ENCODE measurements around the gene SIAH3. TPM values are rescaled to one million over a fixed set of nuclear protein-coding genes. Genes with fewer than 3 reads are reported as not detected.

The SIAH3 gene
- total RNA-seq, 2 donors from 2014 or later, result 0.06 TPM; not detected in 1

- no peak overlapping the region for H3K4me3 ChIP-seq
- TF ChIP-seq POLR2A (IDR thresholded peaks at IDR 0.05), result no peak
- TF ChIP-seq, protein P1, sequence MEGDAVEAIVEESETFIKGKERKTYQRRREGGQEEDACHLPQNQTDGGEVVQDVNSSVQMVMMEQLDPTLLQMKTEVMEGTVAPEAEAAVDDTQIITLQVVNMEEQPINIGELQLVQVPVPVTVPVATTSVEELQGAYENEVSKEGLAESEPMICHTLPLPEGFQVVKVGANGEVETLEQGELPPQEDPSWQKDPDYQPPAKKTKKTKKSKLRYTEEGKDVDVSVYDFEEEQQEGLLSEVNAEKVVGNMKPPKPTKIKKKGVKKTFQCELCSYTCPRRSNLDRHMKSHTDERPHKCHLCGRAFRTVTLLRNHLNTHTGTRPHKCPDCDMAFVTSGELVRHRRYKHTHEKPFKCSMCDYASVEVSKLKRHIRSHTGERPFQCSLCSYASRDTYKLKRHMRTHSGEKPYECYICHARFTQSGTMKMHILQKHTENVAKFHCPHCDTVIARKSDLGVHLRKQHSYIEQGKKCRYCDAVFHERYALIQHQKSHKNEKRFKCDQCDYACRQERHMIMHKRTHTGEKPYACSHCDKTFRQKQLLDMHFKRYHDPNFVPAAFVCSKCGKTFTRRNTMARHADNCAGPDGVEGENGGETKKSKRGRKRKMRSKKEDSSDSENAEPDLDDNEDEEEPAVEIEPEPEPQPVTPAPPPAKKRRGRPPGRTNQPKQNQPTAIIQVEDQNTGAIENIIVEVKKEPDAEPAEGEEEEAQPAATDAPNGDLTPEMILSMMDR (IDR thresholded peaks at IDR 0.05), result no peak
- TF ChIP-seq POLR2AphosphoS5 (IDR thresholded peaks at IDR 0.05), result no peak
- H3K9me3 ChIP-seq, result no peaks in the 10 kb centered on the region
- no peaks in the 10 kb centered on the region for H3K36me3 ChIP-seq
- no peak overlapping the region for H3K27ac ChIP-seq
- 70% methylated on average over 2 of the region's 2 CpGs for WGBS
- no peaks in the 10 kb centered on the region for H3K4me1 ChIP-seq (replicated peaks)
- intact Hi-C loops (cut with DNase I), result no loop called here
- no peaks in the 10 kb centered on the region for H3K27me3 ChIP-seq (replicated peaks; ENCODE audit: insufficient read depth)
- DNase-seq (ENCODE audit: low spot score), result no peak
These were observed 33.7 kb downstream of the SIAH3 start for GRCh38 chr13:45817833-45818232.

- Histone ChIP-seq H3K36me3 (no peaks in the 10 kb centered on the region), H3K4me3 (no peak overlapping the region), H3K4me1 (replicated peaks) (no peaks in the 10 kb centered on the region), H3K27me3 (replicated peaks; ENCODE audit: insufficient read depth) (no peaks in the 10 kb centered on the region), H3K27ac (no peak overlapping the region), H3K9me3 (no peaks in the 10 kb centered on the region)
- intact Hi-C loops (cut with DNase I), result no loop called here
- no peak for TF ChIP-seq POLR2AphosphoS5 (IDR thresholded peaks at IDR 0.05)
- TF ChIP-seq, protein P1 (IDR thresholded peaks at IDR 0.05), result no peak
- TF ChIP-seq POLR2A (IDR thresholded peaks at IDR 0.05), result no peak
- WGBS, result 78% methylated on average over 6 of the region's 6 CpGs
- DNase-seq (ENCODE audit: low spot score), result no peak
These were observed 35.1 kb downstream of the SIAH3 start for GRCh38 chr13:45816427-45816826.

GRCh38 chr13:45812695-45813372 lies 38.7 kb downstream of the SIAH3 start:
- H3K27me3 ChIP-seq (replicated peaks; ENCODE audit: insufficient read depth), result no peaks in the 10 kb centered on the region
- H3K4me3 ChIP-seq, result no peak overlapping the region
- TF ChIP-seq, protein P1 (IDR thresholded peaks at IDR 0.05), result no peak
- no peak for TF ChIP-seq POLR2AphosphoS5 (IDR thresholded peaks at IDR 0.05)
- no peak for TF ChIP-seq POLR2A (IDR thresholded peaks at IDR 0.05)
- no peak for DNase-seq (ENCODE audit: low spot score)
- WGBS, result 59% methylated on average over 6 of the region's 6 CpGs
- no peaks in the 10 kb centered on the region for H3K4me1 ChIP-seq (replicated peaks)
- no peak overlapping the region for H3K27ac ChIP-seq
- H3K9me3 ChIP-seq, result no peaks in the 10 kb centered on the region
- no peaks in the 10 kb centered on the region for H3K36me3 ChIP-seq
- intact Hi-C loops (cut with DNase I), result no loop called here

DNA sequence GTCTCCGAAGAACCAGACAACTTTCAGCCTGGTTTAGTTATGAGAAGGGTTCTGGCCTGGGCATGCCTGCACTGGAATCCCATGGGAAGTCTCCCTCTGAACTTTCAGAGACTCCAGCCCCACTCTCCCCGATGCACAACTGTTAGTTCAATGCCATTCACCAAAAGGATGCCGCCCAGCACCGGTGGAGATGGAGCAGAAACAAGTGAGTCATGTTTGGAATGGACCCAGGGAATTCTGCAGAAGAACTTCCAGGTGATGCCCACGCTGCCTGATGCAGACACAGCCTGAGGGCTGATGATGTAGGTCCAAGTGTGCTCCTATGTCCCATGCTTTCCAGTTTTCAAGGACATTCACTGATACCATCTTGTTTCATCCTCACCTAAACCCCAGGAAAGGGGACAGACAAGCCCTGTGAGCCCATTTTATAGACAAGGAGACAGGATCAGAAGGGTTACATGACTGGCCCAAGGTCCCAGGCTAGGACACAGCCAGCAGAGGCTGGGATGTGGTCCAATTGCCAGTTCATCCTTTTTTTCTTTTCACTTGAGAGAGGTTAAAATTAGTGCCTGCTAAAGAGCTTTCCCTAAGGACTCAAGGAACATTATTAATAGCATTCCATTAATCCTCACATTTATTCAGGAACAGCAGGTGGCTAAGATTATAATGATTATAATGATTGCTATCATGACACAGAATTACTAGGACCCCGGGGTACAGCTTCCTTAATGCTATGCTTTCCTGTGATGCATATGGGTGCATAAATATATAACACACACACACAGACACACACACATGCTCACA lies 39.5 kb downstream of the SIAH3 start:
- WGBS, result 56% methylated on average over 6 of the region's 6 CpGs
- Histone ChIP-seq H3K4me1 (replicated peaks) (no peaks in the 10 kb centered on the region), H3K9me3 (no peaks in the 10 kb centered on the region), H3K27me3 (replicated peaks; ENCODE audit: insufficient read depth) (no peaks in the 10 kb centered on the region), H3K27ac (no peak overlapping the region), H3K4me3 (no peak overlapping the region), H3K36me3 (no peaks in the 10 kb centered on the region)
- TF ChIP-seq POLR2AphosphoS5 (IDR thresholded peaks at IDR 0.05) (no peak), POLR2A (IDR thresholded peaks at IDR 0.05) (no peak)
- TF ChIP-seq, protein P1 (IDR thresholded peaks at IDR 0.05), result no peak
- no peak for DNase-seq (ENCODE audit: low spot score)
- intact Hi-C loops (cut with DNase I), result no loop called here
